ENCODE results near the gene DCC.

GRCh38 chr18:53234610-53235009 lies 894.6 kb downstream of the DCC start:
- no peak for TF ChIP-seq CTCF (conservative IDR thresholded peaks at IDR 0.05; ENCODE audit: low read depth, low read length)
- TF ChIP-seq EZH2 (IDR thresholded peaks at IDR 0.05; ENCODE audit: low read length, unreplicated experiment): no peak
- no peak for TF ChIP-seq EZH2phosphoT487 (IDR thresholded peaks at IDR 0.05; ENCODE audit: borderline replicate concordance, low read length)

Measured in PC-3 (cell line).